HG03045 (cell line): ENCODE data around the gene PAQR9.

Source experiments
- ATAC-seq: cut with Tn5 transposase; IDR thresholded peaks from one replicate; pipeline ENCODE4 v1.9.1; 2021; ENCODE audit warnings: mild to moderate bottlenecking, moderate library complexity; ENCODE audit not compliant: unreplicated experiment

Gene PAQR9

DNA sequence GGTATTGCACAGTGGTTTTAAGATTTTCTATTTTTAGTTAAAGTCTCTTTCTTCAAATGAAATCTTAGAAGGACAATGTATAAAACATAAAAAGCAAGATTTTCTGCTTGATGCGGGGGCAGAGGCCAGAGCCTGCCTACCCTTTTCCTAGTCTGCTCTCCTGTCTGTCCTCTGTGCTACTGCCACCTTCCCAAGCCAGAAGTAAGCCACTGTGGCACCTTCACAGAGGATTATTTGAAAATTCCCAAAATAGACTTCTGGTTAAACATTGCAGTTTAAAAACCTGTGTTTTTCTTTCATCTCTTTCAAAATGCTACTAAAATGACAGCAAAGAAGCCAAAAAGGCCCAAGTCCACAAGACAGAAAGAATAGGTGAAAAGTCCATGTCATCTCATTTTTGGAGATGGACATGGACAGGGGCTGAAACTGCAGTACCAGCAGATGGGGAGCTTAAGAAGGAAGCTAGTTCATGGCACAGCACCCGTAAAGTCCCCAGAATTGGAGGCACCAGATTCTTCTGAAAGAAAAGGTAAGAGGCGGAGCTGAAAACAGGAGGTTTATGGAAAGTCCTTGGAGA is 37.0 kb downstream of the PAQR9 start:
- no peak for ATAC-seq

DNA sequence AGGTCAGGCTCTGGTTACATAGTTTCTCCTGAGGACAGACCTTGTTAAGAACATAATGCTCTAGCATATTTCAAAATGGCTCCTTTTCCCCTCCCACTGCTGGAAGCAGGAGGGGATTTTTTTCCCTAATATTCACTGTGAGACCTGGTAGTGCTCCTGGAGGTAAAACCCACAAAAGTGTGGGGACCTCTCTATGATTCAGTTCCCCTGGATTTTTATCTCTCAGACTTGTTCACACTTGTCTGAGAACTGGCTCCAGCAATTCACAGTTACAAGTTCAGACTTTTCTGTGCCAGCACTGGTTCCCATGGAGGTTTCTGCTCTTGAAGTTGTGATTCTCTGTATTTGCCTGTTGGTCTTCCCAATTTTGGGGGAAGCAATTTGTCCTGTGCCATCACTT is 38.3 kb downstream of the PAQR9 start:
- ATAC-seq: no peak

DNA sequence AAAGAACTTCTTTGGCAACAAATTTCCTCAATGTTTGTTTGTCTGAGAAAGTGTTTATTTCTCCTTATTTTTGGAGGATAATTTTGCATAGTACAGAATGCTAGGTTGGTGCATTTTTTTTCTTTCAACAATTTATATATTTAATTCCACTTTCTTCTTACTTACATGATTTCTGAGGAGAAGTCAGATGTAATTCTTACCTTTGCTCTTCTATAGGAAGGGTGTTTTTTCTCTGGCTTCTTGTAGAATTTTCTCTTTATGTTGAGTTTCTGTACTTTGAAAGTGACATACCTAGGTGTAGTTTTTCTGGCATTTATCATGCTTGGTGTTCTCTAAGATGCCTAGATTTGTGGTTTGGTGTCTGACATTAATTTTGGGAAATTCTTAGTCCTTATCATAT is 39.8 kb downstream of the PAQR9 start:
- no peak for ATAC-seq

DNA sequence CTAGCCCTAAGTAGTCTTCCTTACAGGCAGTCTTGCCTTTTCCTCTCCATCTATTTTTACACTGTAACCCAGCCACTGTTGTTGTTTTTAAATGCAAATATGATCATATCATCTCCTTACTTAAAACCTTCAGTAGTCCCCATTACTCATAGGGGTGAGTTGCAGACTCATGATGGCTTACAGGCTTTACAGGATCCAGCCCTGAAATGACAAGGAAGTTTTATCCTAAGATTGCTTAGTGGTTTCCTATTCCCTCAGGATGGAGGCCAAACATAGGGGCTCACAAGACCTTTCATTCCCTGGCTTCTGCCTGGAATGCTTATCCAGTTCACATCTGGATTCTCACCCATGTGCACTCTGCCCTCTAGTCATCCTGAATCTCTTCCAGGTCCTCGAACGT is 46.9 kb downstream of the PAQR9 start:
- ATAC-seq: no peak

DNA sequence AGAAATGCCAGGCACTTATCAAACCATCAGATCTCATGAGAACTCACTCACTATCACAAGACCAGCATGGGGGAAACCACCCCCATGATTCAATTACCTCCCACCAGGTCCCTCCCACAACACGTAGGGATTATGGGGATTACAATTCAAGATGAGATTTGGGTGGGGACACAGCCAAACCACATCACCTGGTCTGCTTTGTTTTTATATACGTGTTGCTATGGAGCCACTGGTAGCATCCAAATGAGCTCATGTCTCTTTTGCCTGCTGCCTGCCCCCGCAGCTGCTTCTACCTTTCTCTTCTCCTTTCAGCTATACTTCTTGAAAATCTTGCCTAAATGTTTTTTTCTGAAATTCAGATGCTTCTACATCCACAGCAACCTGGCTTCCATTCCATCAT is 47.8 kb downstream of the PAQR9 start:
- ATAC-seq: no peak

DNA sequence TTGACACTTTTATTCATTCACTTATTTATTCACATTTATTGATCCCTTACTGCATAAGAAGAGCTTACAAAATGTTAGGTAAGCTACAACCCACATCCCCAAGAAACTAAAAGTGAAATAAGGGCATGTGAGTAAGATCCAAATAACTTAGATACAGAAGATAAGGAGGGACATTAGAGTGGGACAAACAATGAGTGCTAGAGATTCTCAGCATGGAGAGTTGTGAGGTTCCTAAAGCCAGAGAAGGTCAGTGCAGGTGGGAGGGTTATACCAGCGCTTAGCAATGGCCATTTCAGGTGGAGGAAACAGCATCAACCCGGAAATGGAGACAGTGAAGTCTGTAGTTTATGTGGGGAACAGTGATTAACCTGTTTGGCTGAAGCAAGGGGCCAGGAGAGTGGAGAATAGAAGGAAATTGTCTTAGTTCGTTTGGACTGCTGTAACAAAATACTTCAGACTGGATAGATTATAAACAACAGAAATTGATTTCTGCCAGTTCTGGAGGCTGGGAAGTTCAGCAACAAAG is 49.1 kb downstream of the PAQR9 start:
- ATAC-seq: no peak

DNA sequence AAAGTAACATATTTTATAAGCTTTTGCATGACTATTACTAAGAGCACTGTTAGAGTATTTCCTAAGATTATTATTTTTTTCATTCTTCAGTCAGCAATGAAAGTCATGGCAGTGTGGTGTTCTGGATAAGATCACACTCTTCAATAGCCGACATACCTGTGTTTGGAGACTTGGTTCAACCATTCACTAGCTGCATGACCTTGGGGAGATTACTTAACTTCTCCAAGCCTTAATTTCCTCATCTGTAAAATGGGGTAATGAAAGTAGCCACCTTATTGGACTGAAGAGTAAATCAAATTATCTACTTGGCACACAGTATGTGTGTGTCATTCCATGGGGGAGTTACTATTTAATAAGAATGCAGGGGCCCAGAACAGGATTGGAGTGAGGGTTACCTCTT is 50.0 kb downstream of the PAQR9 start:
- no peak for ATAC-seq

DNA sequence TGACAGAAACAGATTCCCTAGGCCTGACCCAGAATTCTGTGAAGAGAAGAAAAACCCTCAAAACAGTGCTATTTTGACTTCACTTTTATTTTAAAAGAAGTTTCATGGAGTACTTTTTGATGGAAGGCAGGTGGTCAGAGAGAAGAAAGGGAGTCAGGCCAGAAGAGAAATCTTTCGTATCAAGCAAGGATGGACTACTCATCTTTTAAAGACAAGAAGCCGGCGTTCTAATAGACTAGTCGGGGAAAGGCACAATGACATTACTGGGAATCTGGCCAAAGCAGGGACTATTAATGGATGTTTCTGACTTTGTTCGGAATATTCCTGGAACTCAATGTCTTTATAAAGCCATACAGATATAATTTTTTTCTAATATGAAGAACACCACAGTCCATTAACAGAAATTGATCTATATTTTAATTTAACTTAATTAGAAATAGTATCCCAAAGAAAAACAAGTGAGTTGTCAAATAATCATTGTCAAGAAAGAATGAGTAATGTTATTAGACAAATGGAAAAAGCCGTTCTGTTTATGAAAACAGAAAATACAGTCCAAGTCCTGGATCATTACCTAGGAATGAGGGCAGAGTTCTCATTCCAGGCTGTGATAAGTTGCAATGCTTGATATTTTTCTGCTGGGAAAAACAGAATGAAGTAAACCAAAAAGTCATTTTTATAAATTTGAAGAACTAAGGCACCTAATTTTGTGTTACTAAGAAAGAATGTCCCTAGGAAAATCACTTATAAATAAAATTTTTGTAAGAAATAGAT is 50.9 kb downstream of the PAQR9 start:
- no peak for ATAC-seq
